Activated effector memory CD4-positive, alpha-beta T cell treated with anti-CD3 and anti-CD28 coated beads, Interleukin-2, amount 50 U/mL, for 16 hours (primary cell): ENCODE measurements around the gene CELF2.

Experiments used
- DNase-seq: peaks from one replicate; pipeline ENCODE4 v3.0.0-alpha.2; 2020

CELF2 gene

DNA sequence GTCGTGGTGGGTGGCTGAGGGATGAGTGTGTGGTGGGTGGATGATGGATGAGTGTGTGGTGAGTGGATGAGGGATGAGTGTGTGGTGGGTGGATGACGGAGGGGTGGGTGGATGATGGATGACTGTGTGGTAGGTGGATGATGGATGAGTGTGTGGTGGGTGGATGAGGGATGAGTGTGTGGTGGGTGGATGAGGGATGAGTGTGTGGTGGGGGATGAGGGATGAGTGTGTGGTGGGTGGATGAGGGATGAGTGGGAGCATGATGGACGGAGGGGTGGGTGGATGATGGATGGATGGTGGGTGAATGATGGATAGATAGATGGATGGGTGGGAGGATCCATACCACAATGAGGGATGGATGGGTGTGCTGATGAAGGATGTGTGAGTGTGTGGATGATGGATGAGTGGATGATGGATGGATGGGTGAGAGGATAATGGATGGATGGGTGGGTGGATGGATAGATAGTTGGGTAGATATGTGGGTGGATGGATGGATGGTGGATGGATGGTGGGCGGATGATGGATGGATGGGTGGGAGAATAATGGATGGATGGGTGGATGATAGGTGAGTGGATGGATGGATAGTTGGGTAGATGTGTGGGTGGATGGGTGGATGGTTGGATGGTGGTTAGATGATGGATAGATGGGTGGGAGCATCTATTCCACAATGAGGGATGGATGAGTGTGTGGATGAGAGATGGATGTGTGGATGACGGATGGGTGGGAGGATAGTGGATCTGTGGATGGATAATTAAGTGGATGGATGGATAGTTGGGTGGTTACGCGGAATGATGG, 266.8 kb downstream of the CELF2 start:
- no peak for DNase-seq

DNA sequence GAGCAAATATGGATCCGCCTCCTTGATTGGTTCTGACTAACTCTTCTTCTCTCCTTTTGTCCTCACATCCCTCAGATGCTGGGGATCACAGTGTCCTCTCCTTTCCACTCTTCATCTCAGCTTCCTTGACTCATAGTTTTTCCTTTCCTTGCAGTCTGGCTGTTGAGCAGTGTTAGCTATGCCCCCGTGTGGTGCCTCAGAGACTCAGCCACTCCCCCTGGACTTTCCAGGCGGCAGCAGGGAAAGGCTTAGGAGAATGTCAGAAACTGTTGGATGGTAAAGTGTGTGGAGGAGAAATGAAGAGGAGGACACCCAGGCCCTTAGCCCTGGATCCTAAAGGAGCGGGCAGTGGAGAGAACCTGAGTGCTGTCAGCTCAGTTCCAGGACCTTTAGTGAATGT, 267.5 kb downstream of the CELF2 start:
- no peak for DNase-seq

GRCh38 chr10:11286261-11286852, 268.7 kb downstream of the CELF2 start:
- no peak for DNase-seq

DNA sequence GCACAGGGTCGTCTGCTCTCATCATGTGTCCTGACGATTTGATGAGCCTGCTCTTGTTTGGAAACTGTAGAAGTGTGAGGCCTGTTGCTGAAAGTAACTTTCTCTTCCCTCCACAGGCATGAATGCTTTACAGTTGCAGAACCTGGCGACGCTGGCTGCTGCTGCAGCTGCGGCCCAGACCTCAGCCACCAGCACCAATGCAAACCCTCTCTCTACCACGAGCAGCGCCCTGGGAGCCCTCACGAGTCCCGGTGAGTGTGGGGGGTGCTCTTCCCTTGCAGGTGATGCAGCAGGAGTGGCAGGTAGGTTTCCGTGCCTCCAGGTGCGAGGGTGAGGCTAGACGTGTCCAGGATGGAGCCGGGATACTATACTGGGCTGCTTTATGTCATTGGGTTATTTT, 270.6 kb downstream of the CELF2 start:
- no peak for DNase-seq

DNA sequence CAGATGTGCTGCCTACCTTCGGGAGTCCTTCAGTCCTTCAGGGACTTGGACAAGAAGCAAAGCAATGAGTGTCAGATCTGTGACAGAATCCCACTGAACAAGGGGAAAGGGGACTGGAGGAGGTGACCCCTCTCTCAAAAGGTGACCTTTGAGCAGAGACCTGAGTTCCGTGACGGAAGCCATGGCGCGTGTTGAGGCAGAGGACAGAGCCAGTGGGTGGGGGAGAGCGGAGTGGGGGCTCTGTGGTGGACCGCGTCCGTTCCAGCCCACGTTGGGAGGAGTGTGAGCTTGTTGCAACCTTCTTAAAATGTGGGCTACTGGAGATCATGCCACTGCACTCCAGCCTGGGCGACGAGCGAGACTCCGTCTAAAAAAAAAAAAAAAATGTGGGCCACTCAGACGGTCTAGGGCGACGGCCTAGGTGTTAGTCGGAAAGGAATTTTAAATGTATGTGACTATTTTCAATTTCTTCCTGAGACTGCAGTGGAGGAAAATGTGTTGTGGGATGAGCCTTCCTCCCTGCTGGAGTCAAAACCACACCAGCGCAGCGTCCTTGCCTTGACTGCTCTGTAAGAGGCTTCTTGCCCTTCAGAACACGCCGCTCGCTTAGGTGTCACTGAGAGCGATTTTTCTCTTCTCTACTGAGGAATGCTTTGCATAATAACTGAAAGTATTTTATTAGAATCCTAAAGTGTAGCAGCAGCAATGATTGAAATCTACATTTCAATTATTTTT, 272.7 kb downstream of the CELF2 start:
- no peak for DNase-seq

DNA sequence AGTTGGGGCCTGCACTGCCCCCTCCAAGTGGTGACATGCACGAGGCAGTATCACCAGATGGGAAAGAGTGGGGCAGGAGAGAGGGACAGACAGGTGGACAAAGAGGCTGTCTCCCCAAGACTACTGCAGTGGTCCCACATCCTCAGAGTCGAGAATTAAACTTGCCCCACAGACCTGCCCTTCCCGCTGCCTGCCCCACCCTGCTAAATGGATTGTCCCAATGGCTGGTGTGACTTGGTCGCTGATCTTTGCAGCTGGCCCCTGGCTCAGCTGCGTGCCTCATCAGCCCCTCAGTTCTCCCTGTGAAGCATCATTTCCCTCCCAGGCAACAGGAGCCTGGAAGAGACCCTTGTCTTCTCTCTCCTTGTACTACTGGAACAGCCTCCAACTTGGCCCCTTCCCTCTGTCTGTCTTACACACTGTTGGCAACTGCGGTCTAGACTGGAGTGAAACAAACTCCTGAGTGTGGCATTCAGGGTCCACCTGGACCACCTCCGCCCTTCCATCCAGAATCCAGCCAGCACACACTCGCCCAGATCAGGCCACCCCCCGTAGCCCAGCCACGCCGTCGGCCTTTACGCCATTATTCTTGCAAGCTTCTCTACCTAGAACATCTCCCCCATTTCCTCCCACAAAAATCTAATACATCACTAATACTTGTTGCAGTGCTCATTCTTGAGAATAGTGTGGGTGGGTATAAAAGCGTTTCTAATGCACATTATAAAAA, 275.1 kb downstream of the CELF2 start:
- no peak for DNase-seq

GRCh38 chr10:11293332-11293731, 275.7 kb downstream of the CELF2 start:
- no peak for DNase-seq

DNA sequence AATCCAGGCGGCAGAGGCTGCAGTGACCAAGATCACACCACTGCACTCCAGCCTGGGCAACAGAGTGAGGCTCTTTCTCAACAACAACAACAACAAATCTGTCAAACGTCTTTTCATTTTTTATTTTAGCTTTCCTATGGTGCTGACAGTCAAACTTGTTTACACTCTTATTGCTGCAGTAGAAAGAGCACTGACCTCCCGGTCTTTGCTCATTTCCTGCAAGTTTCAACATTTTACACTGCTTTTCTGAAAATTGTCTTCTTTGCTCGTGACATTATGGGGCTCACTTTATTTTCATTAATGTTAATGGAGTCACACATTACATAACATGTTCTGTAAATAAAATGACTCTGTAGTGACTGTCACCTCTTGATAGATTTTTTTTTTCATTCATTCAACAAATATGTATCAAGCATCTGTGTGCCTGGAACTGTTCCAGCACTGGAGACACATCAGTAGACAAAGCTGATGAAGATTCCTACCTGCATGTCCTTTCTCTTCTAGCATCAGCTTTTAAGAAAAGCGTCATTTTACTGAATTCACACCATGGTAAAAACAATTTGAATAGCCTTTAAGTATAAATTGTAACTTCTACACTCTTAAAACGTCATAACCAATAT, 277.3 kb downstream of the CELF2 start:
- DNase-seq, result no peak

- DNase-seq, result no peak
These were observed 277.8 kb downstream of the CELF2 start for GRCh38 chr10:11295492-11295891.

DNA sequence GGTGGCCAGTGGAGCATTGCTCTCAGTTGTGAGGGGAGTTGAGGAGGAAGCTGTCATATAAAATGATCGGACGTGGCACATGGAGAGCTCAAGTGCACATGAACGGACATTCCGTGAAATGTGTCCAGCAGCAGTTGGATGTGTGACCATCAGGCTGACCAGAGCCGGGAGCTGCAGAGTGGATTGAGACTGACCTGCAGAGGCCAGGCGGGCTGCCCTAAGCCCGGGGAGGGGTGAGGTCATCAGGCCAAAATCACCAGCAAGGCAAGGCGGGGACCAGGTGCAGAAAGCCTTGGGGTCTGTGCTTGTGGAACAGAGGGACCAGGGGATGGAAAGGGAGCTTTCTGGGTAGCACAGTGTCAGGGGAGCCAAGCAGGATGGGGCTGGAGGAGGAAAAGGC, 279.5 kb downstream of the CELF2 start:
- no peak for DNase-seq

- DNase-seq, result no peak
These were observed 280.4 kb downstream of the CELF2 start for GRCh38 chr10:11298116-11298515.

DNA sequence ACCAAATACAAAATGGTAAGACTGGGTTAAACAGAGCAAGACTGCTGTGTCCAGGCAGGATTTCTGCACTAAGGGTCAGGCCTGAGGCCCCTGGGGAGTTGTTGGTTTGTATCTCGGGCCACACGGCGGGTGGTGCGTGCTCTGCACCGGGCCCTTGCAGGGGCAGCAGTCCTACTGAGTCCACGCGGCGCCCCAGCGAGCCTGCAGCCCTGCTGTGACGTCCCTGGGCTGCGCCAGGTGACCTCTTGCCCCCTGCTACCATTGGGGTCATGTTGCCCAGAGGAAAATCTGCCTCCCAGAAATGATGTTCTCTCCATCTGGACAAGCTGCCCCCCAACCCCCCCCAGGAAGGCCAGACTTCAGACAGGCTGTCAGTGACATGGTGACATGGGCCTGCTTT, 281.5 kb downstream of the CELF2 start:
- no peak for DNase-seq

- DNase-seq, result no peak
These were observed 282.4 kb downstream of the CELF2 start for GRCh38 chr10:11300026-11300425.

- DNase-seq, result no peak
These were observed 282.9 kb downstream of the CELF2 start for GRCh38 chr10:11300563-11300962.

GRCh38 chr10:11301571-11302111, 284.0 kb downstream of the CELF2 start:
- no peak for DNase-seq

- DNase-seq, result no peak
These were observed 284.5 kb downstream of the CELF2 start for GRCh38 chr10:11302181-11302580.

- no peak for DNase-seq
These were observed 285.9 kb downstream of the CELF2 start for GRCh38 chr10:11303361-11304170.

GRCh38 chr10:11304906-11305585, 287.4 kb downstream of the CELF2 start:
- no peak for DNase-seq

DNA sequence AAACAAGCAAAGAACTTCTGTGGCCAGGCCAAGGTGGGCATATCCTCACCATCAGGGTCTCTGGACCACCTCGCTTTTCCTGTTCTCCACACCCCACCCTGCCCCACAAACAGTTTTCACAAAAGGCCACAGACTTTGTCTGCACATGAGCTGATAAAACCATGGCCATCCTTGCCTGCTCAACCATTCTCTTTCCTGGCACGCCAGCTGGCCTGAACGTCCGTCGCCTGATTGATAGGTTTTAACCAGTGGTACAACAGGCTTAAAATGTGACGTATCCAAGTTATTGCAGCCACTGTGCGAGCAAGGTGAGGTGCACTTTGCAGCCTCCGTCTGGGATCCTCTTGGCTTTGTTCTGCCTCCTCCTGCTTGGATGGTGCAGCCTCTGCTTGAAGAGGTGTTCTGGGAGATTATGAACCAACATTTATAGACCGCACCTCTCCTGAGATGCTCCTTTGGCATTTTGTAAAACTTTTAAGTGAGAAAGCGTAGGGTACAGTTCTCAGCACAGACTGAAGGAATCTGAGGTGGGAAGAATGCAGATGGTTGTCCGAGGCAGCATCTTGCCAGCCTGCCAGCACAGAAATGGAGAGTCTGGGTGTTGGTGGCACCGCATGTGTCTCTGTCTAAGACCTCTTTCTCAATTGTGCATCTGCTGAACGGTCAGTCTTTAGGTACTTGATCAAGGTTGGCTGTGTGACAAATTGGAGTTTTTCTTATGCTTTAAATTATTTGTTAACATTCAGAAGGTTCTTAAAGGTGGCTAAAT, 288.3 kb downstream of the CELF2 start:
- no peak for DNase-seq

DNA sequence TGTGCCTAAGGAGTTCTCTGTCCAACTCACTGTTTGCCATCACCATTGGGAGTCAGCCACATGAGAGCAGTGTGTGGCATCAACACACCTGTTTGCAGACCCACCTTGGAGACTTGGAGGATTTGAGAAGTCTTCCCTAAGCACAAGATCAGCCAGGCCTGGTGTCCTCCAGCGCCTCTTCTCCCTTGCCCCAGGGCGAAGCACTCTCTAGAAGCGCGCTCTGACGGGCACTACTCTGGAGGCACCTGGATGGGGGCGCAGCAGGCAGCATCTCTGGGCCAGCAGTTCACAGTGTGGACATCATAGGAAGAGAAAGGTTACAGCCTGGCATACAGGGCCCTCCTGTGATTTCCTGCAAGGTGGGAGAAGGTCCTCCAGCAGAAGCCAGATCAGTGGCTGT, 289.3 kb downstream of the CELF2 start:
- DNase-seq, result no peak
